Epithelial cell of esophagus (primary cell): ENCODE measurements around the gene NR6A1.

Source experiments
- DNase-seq: peaks from one replicate; pipeline ENCODE4 v3.0.0; 2010; ENCODE audit warnings: low read depth
- H3K4me3 ChIP-seq: 2 replicates; pipeline ENCODE4 v1.5.1; 2011; ENCODE audit warnings: mild to moderate bottlenecking, low read length, control low read depth
- CTCF ChIP-seq: IDR thresholded peaks from 2 replicates; pipeline ENCODE4 v1.5.1; 2011; ENCODE audit warnings: low read depth, mild to moderate bottlenecking, low read length, control low read depth, inconsistent platforms; ENCODE audit not compliant: insufficient read depth; ENCODE audit errors: missing control alignments

Gene NR6A1

GRCh38 chr9:124467410-124468060, 303.6 kb downstream of the NR6A1 start:
- no peak for DNase-seq
- H3K4me3 ChIP-seq: no peak overlapping the region
- no peak for TF ChIP-seq CTCF
